GM10248 (cell line): ENCODE measurements around the gene WDR47.

Experiments
- CTCF ChIA-PET: fragments of 300-600 bp; sonication (Branson Sonifier 250); formaldehyde crosslinking; extraction: SDS; loops from one replicate; lab custom pipeline; 2021; ENCODE audit warnings: antibody characterized with exemption; lab: Yijun Ruan, JAX
- POLR2A ChIA-PET: fragments of 350-650 bp; sonication (Branson Sonifier 250); formaldehyde crosslinking; extraction: SDS; loops from one replicate; lab custom pipeline; 2020; ENCODE audit warnings: antibody characterized with exemption; lab: Yijun Ruan, JAX
- DNase-seq: peaks from one replicate; pipeline ENCODE4 v3.0.0; 2012; ENCODE audit errors: extremely low spot score
- TF ChIP-seq, protein P1 (sequence below): IDR thresholded peaks from 2 replicates; pipeline ENCODE4 v1.5.1; 2012; ENCODE audit warnings: mild to moderate bottlenecking, low read depth; ENCODE audit errors: extremely low read depth, missing control alignments, control extremely low read depth

The WDR47 gene

DNA sequence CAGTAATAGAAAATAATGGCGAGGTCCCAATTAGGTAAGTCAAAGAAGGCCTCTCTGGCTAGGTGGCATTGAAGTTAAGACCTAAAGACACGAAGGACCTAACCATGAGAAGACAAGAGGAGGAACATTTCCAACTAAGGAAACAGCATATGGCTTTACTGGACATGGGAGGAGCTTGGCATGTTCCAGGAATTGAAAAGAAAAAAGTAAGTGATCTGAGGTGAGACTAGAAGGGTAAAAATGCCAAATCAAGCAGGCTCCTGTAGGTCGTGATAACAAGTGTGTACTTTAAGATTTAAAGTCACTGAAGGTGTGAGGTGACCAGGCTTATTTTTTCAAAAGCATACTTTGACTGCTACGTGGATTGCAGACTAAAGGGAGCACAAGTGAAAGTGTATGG is 65.2 kb downstream of the WDR47 start:
- DNase-seq = no peak
- CTCF ChIA-PET = interaction anchor here (0.9 kb wide), 1 partner anchor 8 kb away, joined by 3 read pairs; no protein-coding TSS in a partner anchor
- TF ChIP-seq, protein P1, sequence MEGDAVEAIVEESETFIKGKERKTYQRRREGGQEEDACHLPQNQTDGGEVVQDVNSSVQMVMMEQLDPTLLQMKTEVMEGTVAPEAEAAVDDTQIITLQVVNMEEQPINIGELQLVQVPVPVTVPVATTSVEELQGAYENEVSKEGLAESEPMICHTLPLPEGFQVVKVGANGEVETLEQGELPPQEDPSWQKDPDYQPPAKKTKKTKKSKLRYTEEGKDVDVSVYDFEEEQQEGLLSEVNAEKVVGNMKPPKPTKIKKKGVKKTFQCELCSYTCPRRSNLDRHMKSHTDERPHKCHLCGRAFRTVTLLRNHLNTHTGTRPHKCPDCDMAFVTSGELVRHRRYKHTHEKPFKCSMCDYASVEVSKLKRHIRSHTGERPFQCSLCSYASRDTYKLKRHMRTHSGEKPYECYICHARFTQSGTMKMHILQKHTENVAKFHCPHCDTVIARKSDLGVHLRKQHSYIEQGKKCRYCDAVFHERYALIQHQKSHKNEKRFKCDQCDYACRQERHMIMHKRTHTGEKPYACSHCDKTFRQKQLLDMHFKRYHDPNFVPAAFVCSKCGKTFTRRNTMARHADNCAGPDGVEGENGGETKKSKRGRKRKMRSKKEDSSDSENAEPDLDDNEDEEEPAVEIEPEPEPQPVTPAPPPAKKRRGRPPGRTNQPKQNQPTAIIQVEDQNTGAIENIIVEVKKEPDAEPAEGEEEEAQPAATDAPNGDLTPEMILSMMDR = no peak
- POLR2A ChIA-PET = no interaction called here

DNA sequence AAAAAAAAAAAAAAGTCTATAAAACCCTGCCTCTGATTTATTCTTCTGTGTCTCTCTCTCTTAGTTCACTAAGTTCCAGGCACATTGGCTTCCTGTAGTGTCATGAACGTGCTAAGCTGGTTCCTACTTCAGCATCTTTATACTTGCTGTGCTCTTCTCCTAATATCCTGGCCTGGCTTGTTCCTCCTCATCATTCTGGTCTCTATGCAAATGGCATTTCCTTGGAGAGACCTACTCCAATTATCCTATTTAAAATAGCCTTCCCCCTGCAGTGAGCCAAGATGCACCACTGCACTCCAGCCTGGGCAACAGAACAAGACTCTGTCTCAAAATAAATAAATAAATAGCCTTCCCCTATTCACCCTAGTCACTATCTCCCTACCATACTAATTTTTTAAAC is 69.0 kb downstream of the WDR47 start:
- POLR2A ChIA-PET = no interaction called here

DNA sequence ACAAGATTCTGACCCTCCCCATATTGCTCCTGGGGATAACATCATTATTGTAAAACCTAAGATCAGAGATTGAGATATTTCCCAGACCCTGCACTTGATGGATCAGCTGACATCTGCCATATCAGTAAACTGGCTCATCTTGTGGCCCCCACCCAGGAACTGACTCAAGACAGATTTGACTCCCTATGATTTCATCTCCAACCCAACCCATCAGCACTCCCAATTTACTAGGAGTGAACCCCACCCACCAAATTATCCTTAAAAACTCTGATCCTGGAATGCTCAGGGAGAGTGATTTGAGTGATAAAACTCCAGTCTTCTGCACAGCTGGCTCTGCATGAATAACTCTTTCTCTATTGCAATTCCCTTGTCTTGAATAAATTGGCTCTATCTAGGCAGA is 72.6 kb downstream of the WDR47 start:
- TF ChIP-seq, protein P1 = no peak
- DNase-seq = no peak
- ChIA-PET POLR2A (interaction anchor here (0.6 kb wide), 1 partner anchor 16 kb away, joined by 3 read pairs; no protein-coding TSS in a partner anchor), CTCF (interaction anchor here (1.0 to 1.8 kb wide), 3 partner anchors 8 to 16 kb away, joined by 3 read pairs; no protein-coding TSS in a partner anchor)

More for the DNA sequence above, 69.0 kb downstream of the WDR47 start:
- no peak for DNase-seq
- TF ChIP-seq, protein P1 = no peak
- CTCF ChIA-PET = interaction anchor here (0.7 to 1.6 kb wide), 4 partner anchors 9 to 16 kb away, joined by 3 read pairs; no protein-coding TSS in a partner anchor

- ChIA-PET POLR2A (interaction anchor here (0.7 kb wide), 1 partner anchor 270 kb away, joined by 3 read pairs; no protein-coding TSS in a partner anchor), CTCF (interaction anchor here (0.9 to 3.6 kb wide), 5 partner anchors 9 to 149 kb away, joined by 3 to 10 read pairs (median 3); a partner anchor contains a TSS)
- peak; percentile 96 for DNase-seq
- TF ChIP-seq, protein P1 = no peak
These were observed 78.7 kb downstream of the WDR47 start, which contains the start of gene CLCC1 for GRCh38 chr1:108963052-108963686. TSS of gene CLCC1 (minus strand) at chr1:108963484. CDS start at chr1:108950437, 13,047 bp downstream.

DNA sequence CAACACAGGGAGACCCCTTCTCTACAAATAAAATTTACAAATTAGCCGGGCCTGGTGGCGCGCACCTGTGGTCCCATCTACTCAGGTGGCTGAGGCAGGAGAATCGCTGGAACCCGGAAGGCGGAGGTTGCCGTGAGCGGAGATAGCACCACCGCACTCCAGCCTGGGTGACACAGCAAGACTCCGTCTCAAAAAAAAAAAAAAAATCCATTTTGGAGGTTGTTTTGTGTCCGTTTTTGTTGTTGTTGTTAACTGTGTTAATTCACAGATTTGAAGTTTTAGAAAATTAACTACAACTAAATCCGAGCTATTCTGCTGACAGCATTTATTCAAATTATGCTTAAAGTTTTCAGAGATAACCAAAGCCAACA is 79.2 kb downstream of the WDR47 start:
- TF ChIP-seq, protein P1 = no peak
- CTCF ChIA-PET = interaction anchor here (0.9 to 3.6 kb wide), 6 partner anchors 9 to 149 kb away, joined by 3 to 10 read pairs (median 3); a partner anchor contains a TSS
- no peak for DNase-seq
- POLR2A ChIA-PET = interaction anchor here (0.7 kb wide), 1 partner anchor 270 kb away, joined by 3 read pairs; no protein-coding TSS in a partner anchor

- POLR2A ChIA-PET = no interaction called here
- CTCF ChIA-PET = interaction anchor here (0.9 to 3.6 kb wide), 8 partner anchors 8 to 150 kb away, joined by 3 to 10 read pairs (median 4); a partner anchor contains a TSS
- DNase-seq = no peak
- TF ChIP-seq, protein P1 = no peak
These were observed 80.0 kb downstream of the WDR47 start for GRCh38 chr1:108961752-108962486.
